ENCODE results near the gene PDE6A. TPM values are rescaled to one million over a fixed set of nuclear protein-coding genes. Genes with fewer than 3 reads are reported as not detected.

Gene PDE6A
- total RNA-seq, 1 experiment from 2014 or later: not detected

- H2BK20ac ChIP-seq (ENCODE audit: low read depth, low read length, poor library complexity, severe bottlenecking): no peak overlapping the region
- H2AFZ ChIP-seq (ENCODE audit: low read length): no peak overlapping the region
- H3K4me3 Mint-ChIP-seq: no peak overlapping the region
- H3T11ph ChIP-seq (ENCODE audit: low read length): no peak overlapping the region
- no peak overlapping the region for H3K4me2 ChIP-seq (ENCODE audit: insufficient read depth, insufficient read length, low read length)
- no peak overlapping the region for H3K4ac ChIP-seq (ENCODE audit: low read depth, low read length)
- no peak overlapping the region for H2BK12ac ChIP-seq (ENCODE audit: insufficient read length, low read depth, low read length)
- no peaks in the 10 kb centered on the region for H3K79me1 ChIP-seq (ENCODE audit: insufficient read depth, low read depth, low read length, poor library complexity, severe bottlenecking)
- H4K20me1 ChIP-seq (ENCODE audit: control insufficient read depth, insufficient read depth, insufficient read length): peaks cover 2% of the 10 kb centered on the region
- no peak for DNase-seq
- no peaks in the 10 kb centered on the region for H3K79me2 ChIP-seq (ENCODE audit: insufficient read depth, low read length)
- H4K91ac ChIP-seq (ENCODE audit: insufficient read length, low read depth, low read length): no peak overlapping the region
- H2BK120ac ChIP-seq (ENCODE audit: low read depth, low read length, poor library complexity, severe bottlenecking): no peak overlapping the region
- H3K9ac ChIP-seq (ENCODE audit: extremely low read depth, insufficient read length, low read length): no peak overlapping the region
- H3K27ac Mint-ChIP-seq: no peak overlapping the region
- no peak overlapping the region for H2BK15ac ChIP-seq (ENCODE audit: low read depth, low read length)
- H3K56ac ChIP-seq (ENCODE audit: insufficient read length, low read depth, low read length): no peak overlapping the region
- WGBS (ENCODE audit: extremely low coverage, insufficient read length, low lambda C conversion rate): no CpG with 5 or more reads among the region's 1 CpG
- H2AK5ac ChIP-seq (ENCODE audit: insufficient read length, low read length): no peak overlapping the region
- H2BK5ac ChIP-seq (ENCODE audit: insufficient read length, low read length): no peak overlapping the region
- no peaks in the 10 kb centered on the region for H3K9me3 ChIP-seq (ENCODE audit: control insufficient read depth, low read depth, low read length)
- H3K23ac ChIP-seq (ENCODE audit: insufficient read length, low read depth, low read length): no peak overlapping the region
- no peaks in the 10 kb centered on the region; the same call in 1 of the 2 replicates for H3K4me1 ChIP-seq (ENCODE audit: insufficient read depth, low read length)
- H4K8ac ChIP-seq (replicated peaks; ENCODE audit: insufficient read length, low read depth, low read length): no peak overlapping the region
- H3K27ac ChIP-seq (ENCODE audit: insufficient read length, low read depth, low read length): no peak overlapping the region
- peaks cover 4% of the 10 kb centered on the region for H3K27me3 Mint-ChIP-seq (ENCODE audit: low read depth)
- no peak overlapping the region for H3K14ac ChIP-seq (ENCODE audit: insufficient read depth, low read length)
- H3K9me3 Mint-ChIP-seq: no peaks in the 10 kb centered on the region
- H3K4me1 Mint-ChIP-seq: peaks cover 10 to 17% of the 10 kb centered on the region in 2 experiments
- no peaks in the 10 kb centered on the region for H3K36me3 Mint-ChIP-seq (ENCODE audit: insufficient read depth in 1 of 3, low read depth in 3 of 3)
- no peak for TF ChIP-seq CTCF (conservative IDR thresholded peaks at IDR 0.05)
- H3K27me3 ChIP-seq (ENCODE audit: insufficient read depth, low read length): no peaks in the 10 kb centered on the region
- H3K18ac ChIP-seq (ENCODE audit: insufficient read length, low read depth, low read length): no peak overlapping the region
- H3K23me2 ChIP-seq (ENCODE audit: insufficient read length, low read depth, low read length, poor library complexity, severe bottlenecking): no peaks in the 10 kb centered on the region
- no peak overlapping the region for H4K5ac ChIP-seq (ENCODE audit: insufficient read length, low read depth, low read length)
Observed at GRCh38 chr5:149870232-149870631, 74.4 kb downstream of the PDE6A start.
